NOMO-1 (cell line): ENCODE data around the gene ZBTB37.
"Not testable (repeated sequence)": the region's sequence is repeated elsewhere in the genome, so short reads cannot be mapped to it uniquely, and the experiment has no call there.

ENCODE experiments used
- DNase-seq, 2 experiments: peaks; one replicate each; lab custom pipeline; 2025; ENCODE audit not compliant: unreplicated experiment in 2 of 2; lab: John Stamatoyannopoulos, UW

ZBTB37 gene

GRCh38 chr1:173868266-173869020 is at the start of gene ZBTB37:
ZBTB37 (plus strand) TSS chr1:173868380; CDS start chr1:173870226, 1,846 bp downstream.
- peak; percentile 82 to 86 for DNase-seq

GRCh38 chr1:173818459-173818858 is 49.7 kb upstream of the ZBTB37 start:
- DNase-seq = no peak

GRCh38 chr1:173821680-173822079 is 46.5 kb upstream of the ZBTB37 start:
- no peak for DNase-seq

GRCh38 chr1:173823781-173824314 is 44.3 kb upstream of the ZBTB37 start:
- peak in 1 of 2 experiments; percentile 8 for DNase-seq

DNA sequence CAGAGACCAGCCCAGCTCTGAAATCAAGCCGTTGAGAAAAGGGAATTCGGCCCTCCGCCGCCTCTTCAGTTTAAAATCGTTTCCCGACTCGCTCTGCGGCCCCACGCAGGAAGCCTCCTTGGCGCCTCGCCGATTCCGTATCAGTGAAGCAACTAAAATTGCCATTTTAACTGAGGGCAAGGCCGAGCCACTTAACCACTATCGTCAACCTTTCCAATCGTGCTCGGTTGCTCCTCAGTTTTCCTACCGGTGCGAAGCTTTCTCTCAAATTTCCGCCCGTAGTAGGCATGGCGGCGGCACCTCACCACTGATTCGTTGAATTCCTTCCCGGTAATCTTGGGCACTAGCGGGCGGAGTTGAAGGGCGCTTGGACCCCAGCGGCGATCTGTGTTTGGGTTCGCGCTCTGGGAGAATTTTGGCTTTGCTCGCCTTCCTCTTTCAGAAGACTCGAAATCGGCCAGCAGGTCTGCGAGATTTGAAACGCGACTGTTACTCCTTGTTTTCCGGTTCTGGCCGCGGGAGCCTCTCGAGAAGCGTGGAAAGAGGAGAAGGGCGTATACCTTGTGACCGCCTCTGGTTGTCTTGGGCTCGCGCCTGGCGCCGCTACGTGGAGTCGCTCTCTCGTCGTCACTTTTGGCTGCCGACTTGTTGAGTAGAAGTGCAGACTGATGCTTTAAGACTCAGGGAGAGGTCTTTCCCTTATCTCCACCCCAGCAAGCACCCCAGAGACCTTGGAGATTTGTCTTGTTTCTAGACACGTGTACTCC is 43.7 kb upstream of the ZBTB37 start, which contains the start of the genes CENPL and DARS2:
Gene CENPL, minus strand, starts transcription at position 569 of the 767 bp plus-strand sequence. CDS start 13,584 bp downstream, outside the sequence.
Gene DARS2, plus strand, starts transcription at position 359 of the 767 bp plus-strand sequence. CDS start 557 bp downstream, outside the sequence.
- peak; percentile 97 to 99 for DNase-seq

GRCh38 chr1:173827611-173828010 is 40.6 kb upstream of the ZBTB37 start:
- no peak for DNase-seq

- DNase-seq = no peak
Measured at GRCh38 chr1:173832748-173833147, 35.4 kb upstream of the ZBTB37 start.

GRCh38 chr1:173852105-173852504 is 16.1 kb upstream of the ZBTB37 start:
- DNase-seq = no peak

GRCh38 chr1:173853074-173853473 is 15.1 kb upstream of the ZBTB37 start:
- DNase-seq = no peak

- no peak for DNase-seq
Measured at GRCh38 chr1:173856014-173856413, 12.2 kb upstream of the ZBTB37 start.

DNA sequence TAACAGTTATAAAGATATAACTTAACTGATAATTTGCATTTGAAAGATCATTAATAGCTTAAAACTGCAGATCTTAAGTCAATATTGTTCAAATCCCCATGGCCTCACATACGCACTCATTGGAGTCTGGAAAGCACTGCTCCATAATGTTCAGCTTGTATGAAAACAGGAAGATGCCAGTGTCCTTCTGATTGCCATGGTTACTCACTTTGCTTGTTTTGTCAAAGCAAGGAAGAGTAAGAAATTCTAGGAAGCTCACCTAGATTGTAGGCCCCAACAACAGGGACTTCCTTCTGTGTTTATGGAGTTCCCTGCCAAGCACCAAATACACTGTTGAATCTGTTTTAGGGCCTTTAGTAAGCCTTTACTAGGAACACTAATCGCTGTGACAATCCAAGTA is 11.3 kb upstream of the ZBTB37 start:
- DNase-seq = no peak

DNA sequence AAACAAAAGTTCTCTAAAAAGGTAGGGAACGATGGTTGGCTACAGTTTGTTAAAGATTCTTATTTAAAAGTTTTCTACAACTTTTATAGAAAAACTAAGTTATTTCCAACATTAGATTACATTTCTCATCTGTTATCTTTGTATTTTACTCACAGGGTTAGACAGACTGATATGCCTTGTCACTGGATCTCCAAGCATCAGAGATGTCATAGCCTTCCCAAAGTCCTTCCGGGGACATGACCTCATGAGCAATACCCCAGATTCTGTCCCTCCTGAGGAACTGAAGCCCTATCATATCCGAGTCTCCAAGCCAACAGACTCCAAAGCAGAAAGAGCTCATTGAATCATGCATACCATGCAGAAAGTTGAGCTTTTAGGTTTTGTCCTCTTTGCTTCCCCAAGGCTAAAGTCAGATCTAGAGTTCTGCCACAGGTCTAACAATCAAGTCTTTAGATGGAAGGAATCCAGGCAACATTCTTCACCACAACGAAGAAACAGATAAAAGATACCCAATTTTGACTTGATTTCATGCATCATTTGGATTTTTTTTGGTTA is 10.7 kb upstream of the ZBTB37 start:
- no peak for DNase-seq

- not testable (repeated sequence) for DNase-seq
Measured at GRCh38 chr1:173859547-173859946, 8.6 kb upstream of the ZBTB37 start.

- no peak for DNase-seq
Measured at GRCh38 chr1:173860065-173860464, 8.1 kb upstream of the ZBTB37 start.

GRCh38 chr1:173861731-173862145 is 6.4 kb upstream of the ZBTB37 start:
- DNase-seq = no peak

- not testable (repeated sequence) for DNase-seq
Measured at GRCh38 chr1:173862146-173862768, 5.9 kb upstream of the ZBTB37 start.

DNA sequence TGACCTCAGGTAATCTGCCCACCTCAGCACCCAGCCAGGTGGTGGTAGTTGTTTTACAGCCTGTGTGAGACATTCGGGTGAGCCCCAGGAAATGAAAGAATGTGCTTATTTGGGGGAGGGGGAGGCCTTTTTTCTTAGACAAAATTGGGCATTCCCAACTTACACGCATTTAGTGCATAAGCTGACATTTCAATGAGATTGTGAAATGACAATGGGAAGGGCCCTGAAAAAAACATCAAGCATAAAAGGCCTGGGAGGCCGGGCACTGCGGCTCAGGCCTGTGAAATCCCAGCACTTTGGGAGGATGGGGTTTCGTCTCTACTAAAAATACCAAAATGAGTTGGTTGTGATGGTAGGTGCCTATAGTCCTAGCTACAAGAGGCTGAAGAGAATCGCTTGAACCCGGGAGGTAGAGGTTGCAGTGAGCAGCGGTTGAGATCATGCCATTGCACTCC is 5.4 kb upstream of the ZBTB37 start:
- DNase-seq = no peak

GRCh38 chr1:173863224-173864161 is 4.7 kb upstream of the ZBTB37 start:
- DNase-seq = no peak

DNA sequence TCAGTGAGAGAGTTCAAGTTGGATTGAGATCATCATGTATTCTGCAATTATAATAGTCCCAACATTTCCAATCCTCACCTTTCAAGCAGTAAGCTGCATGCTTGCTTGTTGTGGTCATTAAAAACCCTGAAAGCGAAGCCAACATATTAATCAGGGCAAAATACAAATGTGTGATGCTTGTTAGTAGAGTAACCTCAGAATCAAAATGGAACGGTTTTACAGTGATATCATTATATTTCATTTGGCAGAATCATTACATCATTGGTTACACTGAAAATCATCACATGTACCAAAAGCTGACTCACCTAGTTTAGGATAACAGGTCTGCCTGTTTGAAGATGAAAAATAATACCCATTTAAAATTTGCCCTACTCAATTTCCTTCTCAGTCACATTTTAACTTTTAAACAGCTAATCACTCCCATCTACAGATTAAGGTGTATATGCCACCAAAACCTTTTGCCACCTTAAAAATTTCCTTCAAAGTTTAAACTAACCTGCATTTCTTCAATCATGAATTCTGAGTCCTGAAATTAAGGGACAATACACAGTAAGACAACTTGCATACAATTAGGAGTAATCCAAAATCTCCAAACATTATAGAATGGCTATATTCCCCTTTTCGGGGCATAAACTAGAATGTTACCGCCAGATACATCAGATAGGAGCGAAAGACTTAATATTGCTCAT is 3.9 kb upstream of the ZBTB37 start:
- no peak for DNase-seq
